HG02852 (cell line): ENCODE data around the gene NCK1.

Source experiments
- ATAC-seq: cut with Tn5 transposase; IDR thresholded peaks from one replicate; pipeline ENCODE4 v1.9.1; 2021; ENCODE audit warnings: mild to moderate bottlenecking, moderate library complexity; ENCODE audit not compliant: unreplicated experiment

Gene NCK1

GRCh38 chr3:136861890-136862616, at the start of gene NCK1:
Gene NCK1, plus strand, starts transcription at chr3:136862208. Its CDS starts 65,794 bp downstream, at chr3:136928002.
- peak; percentile 96 for ATAC-seq

- ATAC-seq, result no peak
Measured at GRCh38 chr3:136817448-136817847, 44.6 kb upstream of the NCK1 start.

- no peak for ATAC-seq
Measured at GRCh38 chr3:136818191-136818768, 43.7 kb upstream of the NCK1 start.

- ATAC-seq, result no peak
Measured at GRCh38 chr3:136818769-136819391, 43.1 kb upstream of the NCK1 start, which contains the start of gene SLC35G2. Gene SLC35G2, plus strand, starts transcription at chr3:136819126. Its CDS starts 35,335 bp downstream, at chr3:136854461.

- ATAC-seq, result no peak
Measured at GRCh38 chr3:136819392-136819730, 42.6 kb upstream of the NCK1 start.

GRCh38 chr3:136819731-136820679, 42.0 kb upstream of the NCK1 start:
- no peak for ATAC-seq

GRCh38 chr3:136831461-136831860, 30.5 kb upstream of the NCK1 start:
- no peak for ATAC-seq

- ATAC-seq, result no peak
Measured at GRCh38 chr3:136835089-136835812, 26.8 kb upstream of the NCK1 start.

GRCh38 chr3:136835813-136836510, 26.0 kb upstream of the NCK1 start:
- no peak for ATAC-seq

- ATAC-seq, result no peak
Measured at GRCh38 chr3:136836511-136837156, 25.4 kb upstream of the NCK1 start.

- no peak for ATAC-seq
Measured at GRCh38 chr3:136838641-136839555, 23.1 kb upstream of the NCK1 start.

GRCh38 chr3:136839556-136839931, 22.5 kb upstream of the NCK1 start:
- no peak for ATAC-seq

- ATAC-seq, result no peak
Measured at GRCh38 chr3:136840252-136840651, 21.8 kb upstream of the NCK1 start.

- ATAC-seq, result no peak
Measured at GRCh38 chr3:136842294-136842693, 19.7 kb upstream of the NCK1 start.

GRCh38 chr3:136844724-136845123, 17.3 kb upstream of the NCK1 start:
- no peak for ATAC-seq

- ATAC-seq, result no peak
Measured at GRCh38 chr3:136852180-136852579, 9.8 kb upstream of the NCK1 start.

- no peak for ATAC-seq
Measured at GRCh38 chr3:136856665-136857064, 5.3 kb upstream of the NCK1 start.

- ATAC-seq, result no peak
Measured at GRCh38 chr3:136858381-136858780, 3.6 kb upstream of the NCK1 start.
